OCI-LY7 (cell line): ENCODE measurements around the gene GTSE1.

Experiments used
- CTCF ChIP-seq: fragments of 200-600 bp; sonication (generic); conservative IDR thresholded peaks from 2 replicates; pipeline ENCODE4 v1.5.1; 2014; ENCODE audit warnings: mild to moderate bottlenecking, antibody characterized with exemption, low read length, moderate library complexity, mixed read lengths
- EZH2phosphoT487 ChIP-seq: fragments of 200-600 bp; sonication (generic); IDR thresholded peaks from 2 replicates; pipeline ENCODE4 v1.6.1; 2018; ENCODE audit warnings: low read depth, borderline replicate concordance, mild to moderate bottlenecking, mixed run types, antibody characterized with exemption, low read length, moderate library complexity, mixed read lengths

- TF ChIP-seq CTCF = no peak
- no peak for TF ChIP-seq EZH2phosphoT487
These were observed 76.0 kb downstream of the GTSE1 start for GRCh38 chr22:46372686-46373085.
